ENCODE measurements around the gene PTPRA.
A peak's percentile ranks its signal among the peaks of the same experiment; 100 is the strongest.

Gene PTPRA

GRCh38 chr20:2849529-2849928 lies 23.8 kb upstream of the PTPRA start:
- no peak for DNase-seq (ENCODE audit: low spot score)

DNA sequence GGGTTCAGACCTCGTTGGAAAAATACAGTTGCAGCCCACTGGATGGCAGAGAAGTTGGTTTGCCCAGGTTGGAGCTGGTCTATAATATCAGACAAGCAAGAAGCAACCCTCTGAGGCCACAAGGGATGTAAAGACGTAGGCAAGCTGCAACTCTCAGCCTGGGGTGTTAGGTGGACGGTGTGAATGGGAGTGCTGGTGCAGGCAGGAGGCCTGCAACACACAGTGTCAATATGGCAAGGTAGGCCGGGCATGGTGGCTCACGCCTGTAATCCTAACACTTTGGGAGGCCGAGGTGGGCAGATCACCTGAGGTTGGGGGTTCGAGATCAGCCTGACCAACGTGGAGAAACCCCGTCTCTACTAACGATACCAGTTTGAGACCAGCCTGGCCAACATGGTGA lies 22.2 kb upstream of the PTPRA start:
- no peak for DNase-seq (ENCODE audit: low spot score)

- DNase-seq (ENCODE audit: low spot score) = no peak
These were observed 14.7 kb upstream of the PTPRA start for GRCh38 chr20:2858591-2858990.

DNA sequence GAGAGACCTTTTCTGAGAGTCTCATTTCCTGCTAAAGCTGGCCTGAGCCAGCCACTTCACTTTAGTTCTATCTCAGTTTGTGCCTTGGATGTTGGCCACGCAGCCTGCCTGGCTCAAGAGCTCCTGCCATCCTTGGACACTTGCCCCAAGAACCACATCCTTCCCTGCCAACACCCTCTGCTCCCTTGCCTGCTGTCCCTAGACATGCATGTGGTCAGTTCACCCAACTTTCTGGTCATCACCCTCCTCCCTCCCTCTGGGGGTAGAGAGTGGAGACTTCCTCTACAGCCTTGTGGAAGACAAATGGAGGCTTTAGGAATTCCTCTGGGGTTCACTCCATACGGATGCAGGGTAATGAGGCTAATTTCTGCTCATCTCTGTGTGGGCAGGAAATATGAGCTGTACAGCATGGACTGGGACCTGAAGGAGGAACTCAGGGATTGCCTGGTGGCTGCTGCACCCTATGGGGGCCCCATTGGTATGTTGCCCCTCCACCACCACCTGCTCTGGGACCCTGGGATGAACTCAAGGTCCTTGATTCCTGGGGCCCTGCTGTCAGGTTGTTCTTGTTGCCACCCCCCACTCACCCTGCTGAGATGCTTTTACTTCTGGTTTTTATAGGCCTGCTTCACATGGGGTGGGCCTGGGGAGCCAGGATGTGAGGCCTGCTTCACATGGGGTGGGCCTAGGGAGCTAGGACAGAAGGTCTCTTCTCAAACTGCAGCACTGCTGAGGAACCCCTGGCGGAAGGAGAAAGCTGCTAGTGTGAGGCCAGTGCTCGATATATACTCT lies 13.8 kb upstream of the PTPRA start:
- no peak for DNase-seq (ENCODE audit: low spot score)

GRCh38 chr20:2864626-2865025 lies 8.7 kb upstream of the PTPRA start:
- DNase-seq (ENCODE audit: low spot score) = no peak

DNA sequence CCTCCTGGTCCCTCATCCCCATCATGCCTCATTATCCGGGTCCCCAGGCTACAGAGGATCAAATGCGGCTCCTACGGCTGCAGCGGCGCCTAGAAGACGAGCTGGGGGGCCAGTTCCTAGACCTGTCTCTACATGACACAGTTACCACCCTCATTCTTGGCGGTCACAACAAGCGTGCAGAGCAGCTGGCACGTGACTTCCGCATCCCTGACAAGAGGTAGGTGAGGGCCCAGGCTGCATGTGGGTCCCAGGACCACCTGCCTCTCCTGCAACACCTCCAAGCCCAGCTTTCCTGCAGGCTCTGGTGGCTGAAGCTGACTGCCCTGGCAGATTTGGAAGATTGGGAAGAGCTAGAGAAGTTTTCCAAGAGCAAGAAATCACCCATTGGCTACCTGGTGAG lies 8.2 kb upstream of the PTPRA start:
- DNase-seq (ENCODE audit: low spot score) = no peak

- peak; percentile 12 for DNase-seq (ENCODE audit: low spot score)
These were observed 7.7 kb upstream of the PTPRA start for GRCh38 chr20:2865630-2866029.

- DNase-seq (ENCODE audit: low spot score) = no peak
These were observed 7.0 kb upstream of the PTPRA start for GRCh38 chr20:2866236-2866635.

- DNase-seq (ENCODE audit: low spot score) = no peak
These were observed 6.0 kb upstream of the PTPRA start for GRCh38 chr20:2867081-2867864.

DNA sequence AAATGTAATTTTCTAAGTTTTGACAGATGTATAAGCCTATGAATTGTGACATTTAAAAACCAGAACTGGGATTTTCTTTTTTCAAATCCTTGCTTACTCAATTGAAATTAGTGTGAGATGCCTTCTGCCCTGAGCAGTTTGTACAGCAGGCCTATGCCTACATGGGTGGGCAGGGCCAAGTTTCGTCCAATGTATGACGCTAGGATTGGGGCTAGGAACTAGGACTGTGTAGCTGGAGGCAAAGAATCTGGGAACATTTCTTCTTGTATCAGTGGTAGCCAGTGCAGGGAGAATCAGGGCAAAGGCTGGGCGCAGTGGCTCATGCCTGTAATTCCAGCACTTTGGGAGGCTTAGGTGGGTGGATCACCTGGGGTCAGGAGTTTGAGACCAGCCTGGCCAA lies 3.9 kb upstream of the PTPRA start:
- DNase-seq (ENCODE audit: low spot score) = no peak

DNA sequence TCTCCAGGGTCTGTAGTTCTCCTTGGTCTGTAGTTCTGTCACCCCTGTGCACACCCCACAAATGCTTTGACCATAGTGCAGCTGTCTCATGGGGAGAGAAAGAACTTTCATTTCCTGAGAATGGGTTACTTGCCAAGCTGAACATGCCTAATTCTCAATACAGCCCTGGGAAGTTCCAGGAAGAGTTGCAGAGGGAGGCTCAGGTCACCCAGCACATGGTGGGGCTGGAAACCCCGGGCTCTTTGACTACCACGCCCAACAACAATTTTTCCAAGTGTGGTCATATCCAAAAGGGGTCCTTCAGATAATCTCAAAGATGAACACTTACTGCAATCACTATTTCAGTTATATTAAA lies 2.2 kb upstream of the PTPRA start:
- DNase-seq (ENCODE audit: low spot score) = no peak

DNA sequence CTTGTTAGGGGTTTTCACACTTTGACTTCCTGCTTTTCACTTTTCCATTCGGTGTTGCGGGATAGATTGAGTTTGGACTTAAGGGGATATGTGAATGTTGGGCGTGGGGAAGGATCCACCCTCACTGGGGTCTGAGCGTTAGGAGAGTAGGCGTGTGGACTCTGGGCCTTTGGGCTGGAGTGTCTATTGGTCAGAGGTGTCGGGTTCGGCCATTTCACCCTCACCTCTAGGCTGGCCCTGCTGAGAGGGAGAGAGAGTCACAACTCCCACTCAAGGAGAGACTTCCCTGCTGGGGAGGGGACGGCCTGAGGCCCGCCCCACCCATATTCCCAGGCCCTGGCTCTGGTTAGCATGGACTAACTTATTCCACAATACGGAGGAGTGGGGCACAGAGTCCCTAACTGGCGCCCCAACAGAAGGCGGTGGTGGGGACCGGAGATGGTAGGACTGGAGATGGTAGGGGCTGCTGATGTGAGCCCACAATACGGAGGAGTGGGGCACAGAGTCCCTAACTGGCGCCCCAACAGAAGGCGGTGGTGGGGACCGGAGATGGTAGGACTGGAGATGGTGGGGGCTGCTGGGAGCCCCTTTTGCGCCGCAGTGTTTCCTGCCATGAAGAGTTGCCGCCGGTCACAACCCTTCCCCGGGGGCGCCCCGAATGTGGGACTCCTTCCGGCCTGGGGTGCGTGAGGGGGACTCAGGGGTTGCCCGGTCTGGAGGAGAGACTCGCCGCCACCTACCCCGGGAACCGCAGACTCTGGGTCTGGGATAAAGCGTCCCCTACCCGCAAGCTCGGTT lies 1.4 kb upstream of the PTPRA start:
- no peak for DNase-seq (ENCODE audit: low spot score)

GRCh38 chr20:2872459-2873009 lies 747 bp upstream of the PTPRA start:
- DNase-seq (ENCODE audit: low spot score) = peak; percentile 69

- peak; percentile 39 for DNase-seq (ENCODE audit: low spot score)
These were observed 413 bp downstream of the PTPRA start for GRCh38 chr20:2873747-2874041.

- no peak for DNase-seq (ENCODE audit: low spot score)
These were observed 1.2 kb downstream of the PTPRA start for GRCh38 chr20:2874456-2874855.

- DNase-seq (ENCODE audit: low spot score) = no peak
These were observed 2.5 kb downstream of the PTPRA start for GRCh38 chr20:2875690-2876203.

- no peak for DNase-seq (ENCODE audit: low spot score)
These were observed 5.2 kb downstream of the PTPRA start for GRCh38 chr20:2878515-2878914.

DNA sequence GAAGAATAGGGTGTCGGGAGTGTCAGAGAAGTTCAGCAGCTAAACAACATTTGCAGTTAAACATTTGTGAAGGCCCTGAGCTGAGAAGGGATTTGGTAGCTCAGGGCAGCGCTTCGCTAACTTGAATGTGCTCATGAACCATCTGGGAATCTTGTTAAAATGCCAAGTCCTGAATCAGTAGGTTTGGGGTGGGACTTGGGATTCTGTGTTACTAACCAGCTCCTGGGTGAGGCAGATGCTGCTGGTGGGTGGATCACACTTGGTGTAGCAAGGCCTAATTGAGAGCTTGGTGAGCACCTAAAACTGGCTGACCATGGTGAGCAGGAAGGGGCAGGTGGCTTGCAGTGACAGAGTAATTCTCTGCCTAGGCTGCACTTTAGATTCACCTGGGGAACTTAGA lies 5.9 kb downstream of the PTPRA start:
- DNase-seq (ENCODE audit: low spot score) = no peak

GRCh38 chr20:2880650-2881049 lies 7.4 kb downstream of the PTPRA start:
- DNase-seq (ENCODE audit: low spot score) = no peak

DNA sequence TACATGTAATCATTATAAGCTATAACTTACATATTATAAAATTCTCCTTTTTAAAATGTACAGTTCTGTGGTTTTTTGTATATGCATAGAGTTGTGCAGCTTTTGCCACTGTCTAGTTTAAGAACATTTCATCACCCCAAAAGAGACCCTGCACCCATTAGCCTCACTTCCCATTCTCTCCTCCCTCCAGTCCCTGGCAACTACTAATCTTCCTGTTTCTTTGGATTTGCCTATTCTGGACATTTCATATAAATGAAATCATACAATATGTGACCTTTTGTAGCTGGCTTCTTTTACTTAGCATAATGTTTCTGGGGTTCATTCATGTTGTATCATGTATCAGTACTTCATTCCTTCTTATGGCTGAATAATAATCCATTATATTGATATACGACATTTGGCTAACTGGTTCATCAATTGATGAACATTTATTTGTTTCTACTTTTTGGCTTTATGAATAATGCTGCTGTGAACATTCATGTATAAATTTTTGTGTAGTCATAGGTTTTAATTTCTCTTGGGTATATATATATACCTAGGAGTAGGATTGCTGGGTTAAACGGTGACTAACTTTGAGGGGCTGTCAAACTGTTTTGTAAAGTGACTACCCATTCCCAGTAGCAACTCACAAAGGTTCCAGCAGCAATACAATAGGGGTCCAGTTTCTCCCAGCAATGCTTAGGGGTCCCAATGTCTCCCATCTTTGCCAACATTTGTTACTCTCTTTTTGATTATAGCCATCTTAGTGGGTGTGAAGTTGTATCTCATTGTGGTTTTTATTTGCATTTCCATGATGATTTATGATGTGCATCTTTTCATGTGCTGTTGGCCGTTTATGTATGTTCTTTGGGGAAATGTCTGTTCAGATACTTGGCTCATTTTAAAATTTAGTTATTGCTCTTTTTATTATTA lies 10.7 kb downstream of the PTPRA start:
- DNase-seq (ENCODE audit: low spot score) = no peak

GRCh38 chr20:2887715-2888114 lies 14.4 kb downstream of the PTPRA start:
- no peak for DNase-seq (ENCODE audit: low spot score)

All from CD4-positive, alpha-beta T cell treated with Interleukin-6 at 100 ng/mL for 8 hours (primary cell).